ENCODE data around the gene C3orf20.

GRCh38 chr3:14701676-14702075 lies 26.7 kb downstream of the C3orf20 start:
- no peak for TF ChIP-seq CTCF (IDR thresholded peaks at IDR 0.05 in 4 of 5, conservative IDR thresholded peaks at IDR 0.05 in 1 of 5)
- no peak for TF ChIP-seq POLR2A (IDR thresholded peaks at IDR 0.05)

Measured in gastrocnemius medialis (tissue), 4 donors.